ENCODE results near the gene TEF.
A peak's percentile ranks its signal among the peaks of the same experiment; 100 is the strongest.

Gene TEF

DNA sequence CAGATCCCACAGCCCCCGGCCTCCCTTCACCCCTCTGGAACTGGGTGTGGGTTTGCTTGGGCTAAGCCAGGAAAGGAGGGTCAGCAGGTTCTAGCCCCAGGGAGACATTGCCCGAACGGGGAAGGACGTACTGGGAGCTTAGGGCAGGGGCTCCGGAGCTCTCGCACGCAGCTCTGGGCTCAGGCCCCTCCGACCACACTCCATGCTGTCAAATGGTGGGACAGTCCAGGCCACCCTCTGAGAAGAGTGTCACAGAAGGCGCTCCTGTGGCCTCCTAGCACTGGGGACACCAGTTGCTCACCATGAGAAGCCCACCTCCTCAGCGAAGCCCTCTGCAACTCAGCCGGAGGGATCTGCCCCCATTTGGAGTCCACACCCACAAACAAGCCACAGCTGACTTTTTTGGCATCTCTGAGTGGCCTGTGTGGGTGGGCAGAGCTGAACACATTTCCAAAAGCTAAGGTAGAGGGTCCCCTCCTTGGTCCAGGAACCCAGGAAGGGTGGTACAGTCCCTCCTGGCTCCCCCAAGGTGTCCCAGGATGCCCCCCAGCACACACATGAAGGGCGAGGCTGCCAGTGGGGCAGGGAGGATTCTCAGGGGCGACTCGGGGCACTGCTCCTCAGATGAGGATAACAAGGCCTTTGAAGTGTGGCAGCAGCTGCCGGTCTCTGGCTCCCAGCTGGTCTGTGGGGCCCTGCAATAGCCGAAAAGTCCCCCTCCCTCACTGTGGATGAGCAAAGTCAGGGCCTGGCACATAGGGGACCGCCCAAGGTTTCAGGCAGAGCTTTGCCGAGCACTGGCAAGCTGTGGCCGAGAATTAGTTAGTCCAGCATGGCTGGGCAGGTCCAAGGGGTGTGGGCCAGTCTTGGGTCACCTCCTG lies 13.0 kb upstream of the TEF start:
- H3K27me3 ChIP-seq (ENCODE audit: control insufficient read depth, insufficient read depth, low read length): no peaks in the 10 kb centered on the region
- no peak overlapping the region for H3K9ac ChIP-seq (ENCODE audit: low read length)
- H3K4me1 ChIP-seq (ENCODE audit: control insufficient read depth, insufficient read depth, low read length): peaks cover 12% of the 10 kb centered on the region
- H3K36me3 ChIP-seq (ENCODE audit: control insufficient read depth, insufficient read depth, low read length): no peaks in the 10 kb centered on the region
- H3K27ac ChIP-seq (ENCODE audit: low read depth, low read length): peak overlapping the region; percentile 66
- H3K4me3 ChIP-seq (ENCODE audit: low read length): peak overlapping the region; percentile 75

DNA sequence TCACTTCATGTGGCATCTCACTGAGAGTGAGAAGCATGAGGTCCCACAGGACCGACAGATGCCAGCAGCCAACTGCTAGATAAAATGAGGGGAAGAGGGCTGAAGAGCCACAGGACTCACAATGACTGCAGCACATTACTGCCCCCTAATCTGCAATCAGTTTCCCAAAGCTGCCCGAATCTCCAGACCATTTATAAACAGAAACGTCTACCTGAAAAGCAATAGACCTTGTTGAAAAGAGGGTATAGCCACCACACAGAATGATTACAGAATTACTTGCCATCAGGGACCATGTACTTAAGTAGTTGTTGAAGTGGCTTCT lies 12.4 kb upstream of the TEF start:
- no peak overlapping the region for H3K9ac ChIP-seq (ENCODE audit: low read length)
- H3K27me3 ChIP-seq (ENCODE audit: control insufficient read depth, insufficient read depth, low read length): no peaks in the 10 kb centered on the region
- peak overlapping the region; percentile 75 for H3K4me3 ChIP-seq (ENCODE audit: low read length)
- H3K36me3 ChIP-seq (ENCODE audit: control insufficient read depth, insufficient read depth, low read length): no peaks in the 10 kb centered on the region
- H3K4me1 ChIP-seq (ENCODE audit: control insufficient read depth, insufficient read depth, low read length): peaks cover 12% of the 10 kb centered on the region
- no peak overlapping the region for H3K27ac ChIP-seq (ENCODE audit: low read depth, low read length)

DNA sequence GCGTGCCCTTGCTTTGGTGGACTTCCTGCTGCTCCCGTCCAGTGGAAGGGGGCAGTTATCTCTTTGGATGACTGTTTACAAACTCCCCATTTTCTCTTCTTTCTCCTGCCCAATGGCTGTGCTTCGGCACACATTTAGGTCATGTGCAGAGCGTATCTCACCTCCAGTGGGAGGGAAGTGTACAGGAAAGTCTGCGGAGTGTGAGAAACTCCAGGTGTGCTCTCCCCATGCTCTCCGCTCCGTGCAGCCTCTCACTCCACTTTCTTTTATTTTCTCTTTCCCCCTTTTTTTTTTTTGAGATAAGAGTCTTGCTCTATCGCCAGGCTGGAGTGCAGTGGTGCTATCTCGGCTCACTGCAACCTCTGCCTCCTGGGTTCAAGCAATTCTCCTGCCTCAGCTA lies 11.9 kb upstream of the TEF start:
- Histone ChIP-seq H3K36me3 (ENCODE audit: control insufficient read depth, insufficient read depth, low read length) (no peaks in the 10 kb centered on the region), H3K9ac (ENCODE audit: low read length) (no peak overlapping the region), H3K27me3 (ENCODE audit: control insufficient read depth, insufficient read depth, low read length) (no peaks in the 10 kb centered on the region), H3K4me1 (ENCODE audit: control insufficient read depth, insufficient read depth, low read length) (peaks cover 12% of the 10 kb centered on the region), H3K4me3 (ENCODE audit: low read length) (no peak overlapping the region), H3K27ac (ENCODE audit: low read depth, low read length) (no peak overlapping the region)

DNA sequence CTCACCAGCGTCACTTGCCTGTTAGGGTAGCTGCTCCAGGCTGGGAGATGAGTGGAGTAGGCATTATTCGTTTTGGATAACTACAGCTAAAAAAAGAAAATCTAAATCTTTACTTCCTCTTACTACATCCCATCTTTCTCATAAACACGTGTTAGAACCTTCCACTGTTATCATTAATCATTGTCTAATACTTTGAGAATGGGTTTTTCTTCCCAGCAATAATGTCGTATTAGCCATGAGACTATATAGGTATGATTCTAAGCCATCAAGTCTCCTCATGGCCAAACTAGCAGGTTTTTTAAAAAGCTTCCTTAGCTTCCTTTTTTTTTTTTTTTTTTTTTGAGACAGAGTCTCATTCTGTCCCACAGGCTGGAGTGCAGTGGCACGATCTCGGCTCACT lies 3.9 kb upstream of the TEF start:
- Histone ChIP-seq H3K4me1 (ENCODE audit: control insufficient read depth, insufficient read depth, low read length) (peaks cover 7% of the 10 kb centered on the region), H3K27me3 (ENCODE audit: control insufficient read depth, insufficient read depth, low read length) (no peaks in the 10 kb centered on the region), H3K9ac (ENCODE audit: low read length) (no peak overlapping the region), H3K36me3 (ENCODE audit: control insufficient read depth, insufficient read depth, low read length) (no peaks in the 10 kb centered on the region), H3K27ac (ENCODE audit: low read depth, low read length) (no peak overlapping the region), H3K4me3 (ENCODE audit: low read length) (no peak overlapping the region)

DNA sequence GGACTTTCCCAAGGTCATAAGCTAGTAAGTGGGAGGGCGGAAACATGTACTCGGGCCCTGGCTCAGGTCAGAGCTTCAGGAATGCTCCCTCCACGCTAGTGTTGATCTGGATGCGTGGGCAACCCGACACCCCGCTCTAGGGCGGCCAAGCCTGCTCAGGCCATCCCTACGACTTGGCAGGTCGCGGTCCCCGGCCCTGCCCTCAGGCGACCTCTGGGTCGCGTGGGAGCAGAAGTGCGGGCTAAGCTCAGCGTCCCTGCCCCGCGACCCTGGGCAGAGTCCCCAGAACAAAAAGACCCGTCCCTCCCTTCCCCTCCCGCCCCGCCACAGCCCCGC lies 781 bp upstream of the TEF start:
- Histone ChIP-seq H3K4me1 (ENCODE audit: control insufficient read depth, insufficient read depth, low read length) (peaks cover 15% of the 10 kb centered on the region), H3K9ac (ENCODE audit: low read length) (peak overlapping the region; percentile 70), H3K4me3 (ENCODE audit: low read length) (peak overlapping the region; percentile 89), H3K36me3 (ENCODE audit: control insufficient read depth, insufficient read depth, low read length) (peaks cover 5% of the 10 kb centered on the region), H3K27ac (ENCODE audit: low read depth, low read length) (peak overlapping the region; percentile 99), H3K27me3 (ENCODE audit: control insufficient read depth, insufficient read depth, low read length) (no peaks in the 10 kb centered on the region)

DNA sequence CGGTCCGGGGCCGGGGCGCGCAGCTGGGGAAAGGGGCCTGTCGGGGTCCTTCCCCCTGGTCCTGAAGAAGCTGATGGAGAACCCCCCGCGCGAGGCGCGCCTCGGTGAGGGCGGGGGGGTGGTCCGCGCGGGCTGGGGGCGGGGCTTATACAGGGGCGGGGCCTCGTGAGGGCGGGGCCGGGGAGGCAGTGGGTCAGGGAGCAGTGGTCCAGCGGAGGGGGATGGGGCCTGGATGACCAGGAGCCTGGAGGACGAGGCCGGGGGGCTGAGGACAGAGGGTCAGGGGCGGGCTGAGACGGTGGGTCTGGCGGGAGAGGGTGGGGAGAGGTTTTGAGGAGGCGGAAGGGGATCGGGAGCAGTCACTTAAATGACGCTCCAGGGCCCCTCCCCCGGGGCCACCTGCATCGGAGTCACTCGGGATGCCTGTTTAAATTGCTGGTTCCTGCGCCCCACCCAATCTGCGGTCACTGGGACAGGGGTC lies 396 bp downstream of the TEF start:
- Histone ChIP-seq H3K9ac (ENCODE audit: low read length) (peak overlapping the region; percentile 13), H3K36me3 (ENCODE audit: control insufficient read depth, insufficient read depth, low read length) (peaks cover 5% of the 10 kb centered on the region), H3K4me1 (ENCODE audit: control insufficient read depth, insufficient read depth, low read length) (peaks cover 15% of the 10 kb centered on the region), H3K27me3 (ENCODE audit: control insufficient read depth, insufficient read depth, low read length) (no peaks in the 10 kb centered on the region), H3K4me3 (ENCODE audit: low read length) (peak overlapping the region; percentile 62), H3K27ac (ENCODE audit: low read depth, low read length) (peak overlapping the region; percentile 99)

DNA sequence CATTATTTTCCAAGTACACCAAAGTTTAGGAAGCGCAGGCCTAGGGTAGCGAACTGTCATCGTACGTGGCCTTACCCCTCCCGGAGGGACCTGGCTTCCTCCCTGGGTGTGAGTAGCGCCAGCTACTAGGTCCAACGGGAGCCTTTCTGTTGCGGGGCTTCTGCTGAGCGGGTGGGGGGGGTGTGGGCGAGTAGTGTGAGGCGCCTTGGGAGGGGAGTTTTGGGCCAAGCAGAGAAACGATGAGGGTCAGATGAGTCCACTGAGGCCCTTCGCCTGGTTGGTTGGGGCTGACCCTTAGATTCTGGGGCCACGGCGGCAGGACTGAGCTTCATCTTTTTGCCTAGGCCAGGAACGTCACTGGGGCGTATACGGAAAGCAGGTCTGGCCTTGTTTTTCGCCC lies 868 bp downstream of the TEF start:
- Histone ChIP-seq H3K27ac (ENCODE audit: low read depth, low read length) (peak overlapping the region; percentile 99), H3K9ac (ENCODE audit: low read length) (peak overlapping the region; percentile 13), H3K36me3 (ENCODE audit: control insufficient read depth, insufficient read depth, low read length) (peaks cover 10% of the 10 kb centered on the region), H3K4me1 (ENCODE audit: control insufficient read depth, insufficient read depth, low read length) (peaks cover 15% of the 10 kb centered on the region), H3K27me3 (ENCODE audit: control insufficient read depth, insufficient read depth, low read length) (no peaks in the 10 kb centered on the region), H3K4me3 (ENCODE audit: low read length) (peak overlapping the region; percentile 62)

DNA sequence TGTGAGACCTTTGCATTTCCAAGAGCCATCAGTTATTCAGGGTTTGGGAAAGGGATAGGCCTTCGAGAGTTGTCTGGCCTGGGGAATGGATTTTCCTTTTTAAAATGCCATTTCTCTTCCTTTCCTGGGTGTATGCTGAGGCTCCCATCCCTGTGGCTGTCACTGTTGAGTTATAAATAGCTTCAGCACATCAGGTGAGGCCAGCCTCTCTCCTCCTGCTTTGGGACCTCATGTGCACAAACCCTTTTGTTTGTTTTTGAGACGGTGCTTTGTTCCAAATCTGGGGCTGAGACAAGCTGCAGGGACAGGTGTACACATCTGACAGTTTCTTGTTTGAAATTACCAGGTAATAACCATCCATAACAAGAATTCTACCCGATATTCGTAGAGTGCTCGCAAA lies 1.3 kb downstream of the TEF start:
- Histone ChIP-seq H3K9ac (ENCODE audit: low read length) (no peak overlapping the region), H3K36me3 (ENCODE audit: control insufficient read depth, insufficient read depth, low read length) (peaks cover 12% of the 10 kb centered on the region), H3K4me1 (ENCODE audit: control insufficient read depth, insufficient read depth, low read length) (peaks cover 15% of the 10 kb centered on the region), H3K27me3 (ENCODE audit: control insufficient read depth, insufficient read depth, low read length) (no peaks in the 10 kb centered on the region), H3K27ac (ENCODE audit: low read depth, low read length) (peak overlapping the region; percentile 42), H3K4me3 (ENCODE audit: low read length) (peak overlapping the region; percentile 62)

DNA sequence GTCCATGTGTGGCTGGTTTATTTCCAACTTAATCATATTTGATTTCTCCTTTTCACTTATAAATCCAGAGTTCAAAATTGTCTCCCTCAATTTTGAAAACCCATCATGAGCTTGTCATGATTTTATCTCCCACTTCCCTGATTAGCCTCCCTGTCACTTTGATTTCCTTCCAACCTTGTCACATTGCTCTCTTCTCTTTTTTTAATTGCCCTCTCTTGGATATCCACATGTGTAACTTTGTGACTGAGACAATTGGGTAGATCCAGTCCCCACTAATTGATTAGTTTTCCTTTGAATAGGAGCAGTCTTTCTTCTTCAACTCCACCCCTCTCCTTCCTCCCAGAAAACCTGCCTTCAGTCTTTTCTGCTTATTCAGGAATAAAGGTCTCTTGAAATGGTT lies 2.4 kb downstream of the TEF start:
- H3K36me3 ChIP-seq (ENCODE audit: control insufficient read depth, insufficient read depth, low read length): peaks cover 12% of the 10 kb centered on the region
- H3K4me1 ChIP-seq (ENCODE audit: control insufficient read depth, insufficient read depth, low read length): peaks cover 15% of the 10 kb centered on the region
- no peak overlapping the region for H3K9ac ChIP-seq (ENCODE audit: low read length)
- H3K4me3 ChIP-seq (ENCODE audit: low read length): no peak overlapping the region
- no peak overlapping the region for H3K27ac ChIP-seq (ENCODE audit: low read depth, low read length)
- no peaks in the 10 kb centered on the region for H3K27me3 ChIP-seq (ENCODE audit: control insufficient read depth, insufficient read depth, low read length)

DNA sequence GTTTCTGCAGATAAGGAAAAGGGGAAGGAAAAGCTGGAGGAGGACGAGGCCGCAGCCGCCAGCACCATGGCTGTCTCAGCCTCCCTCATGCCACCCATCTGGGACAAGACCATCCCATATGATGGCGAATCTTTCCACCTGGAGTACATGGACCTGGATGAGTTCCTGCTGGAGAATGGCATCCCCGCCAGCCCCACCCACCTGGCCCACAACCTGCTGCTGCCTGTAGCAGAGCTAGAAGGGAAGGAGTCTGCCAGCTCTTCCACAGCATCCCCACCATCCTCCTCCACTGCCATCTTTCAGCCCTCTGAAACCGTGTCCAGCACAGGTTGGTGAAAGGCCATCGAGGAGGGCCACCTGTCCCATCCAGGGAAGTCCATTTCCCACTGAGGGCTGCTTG lies 5.6 kb downstream of the TEF start:
- H3K4me3 ChIP-seq (ENCODE audit: low read length): no peak overlapping the region
- no peak overlapping the region for H3K27ac ChIP-seq (ENCODE audit: low read depth, low read length)
- H3K27me3 ChIP-seq (ENCODE audit: control insufficient read depth, insufficient read depth, low read length): no peaks in the 10 kb centered on the region
- H3K4me1 ChIP-seq (ENCODE audit: control insufficient read depth, insufficient read depth, low read length): peaks cover 9% of the 10 kb centered on the region
- peaks cover 13% of the 10 kb centered on the region for H3K36me3 ChIP-seq (ENCODE audit: control insufficient read depth, insufficient read depth, low read length)
- H3K9ac ChIP-seq (ENCODE audit: low read length): no peak overlapping the region

DNA sequence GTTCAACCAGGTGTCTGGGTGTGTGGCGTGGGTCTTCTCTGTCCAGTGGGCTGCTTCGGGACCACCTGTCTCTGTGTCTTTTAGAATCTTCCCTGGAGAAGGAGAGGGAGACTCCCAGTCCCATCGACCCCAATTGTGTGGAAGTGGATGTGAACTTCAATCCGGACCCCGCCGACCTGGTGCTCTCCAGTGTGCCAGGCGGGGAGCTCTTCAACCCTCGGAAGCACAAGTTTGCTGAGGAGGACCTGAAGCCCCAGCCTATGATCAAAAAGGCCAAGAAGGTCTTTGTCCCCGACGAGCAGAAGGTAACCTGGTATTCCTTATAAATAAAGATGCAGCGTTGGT lies 12.2 kb downstream of the TEF start:
- Histone ChIP-seq H3K27ac (ENCODE audit: low read depth, low read length) (no peak overlapping the region), H3K4me1 (ENCODE audit: control insufficient read depth, insufficient read depth, low read length) (no peaks in the 10 kb centered on the region), H3K27me3 (ENCODE audit: control insufficient read depth, insufficient read depth, low read length) (no peaks in the 10 kb centered on the region), H3K4me3 (ENCODE audit: low read length) (no peak overlapping the region), H3K9ac (ENCODE audit: low read length) (no peak overlapping the region), H3K36me3 (ENCODE audit: control insufficient read depth, insufficient read depth, low read length) (peaks cover 44% of the 10 kb centered on the region)

DNA sequence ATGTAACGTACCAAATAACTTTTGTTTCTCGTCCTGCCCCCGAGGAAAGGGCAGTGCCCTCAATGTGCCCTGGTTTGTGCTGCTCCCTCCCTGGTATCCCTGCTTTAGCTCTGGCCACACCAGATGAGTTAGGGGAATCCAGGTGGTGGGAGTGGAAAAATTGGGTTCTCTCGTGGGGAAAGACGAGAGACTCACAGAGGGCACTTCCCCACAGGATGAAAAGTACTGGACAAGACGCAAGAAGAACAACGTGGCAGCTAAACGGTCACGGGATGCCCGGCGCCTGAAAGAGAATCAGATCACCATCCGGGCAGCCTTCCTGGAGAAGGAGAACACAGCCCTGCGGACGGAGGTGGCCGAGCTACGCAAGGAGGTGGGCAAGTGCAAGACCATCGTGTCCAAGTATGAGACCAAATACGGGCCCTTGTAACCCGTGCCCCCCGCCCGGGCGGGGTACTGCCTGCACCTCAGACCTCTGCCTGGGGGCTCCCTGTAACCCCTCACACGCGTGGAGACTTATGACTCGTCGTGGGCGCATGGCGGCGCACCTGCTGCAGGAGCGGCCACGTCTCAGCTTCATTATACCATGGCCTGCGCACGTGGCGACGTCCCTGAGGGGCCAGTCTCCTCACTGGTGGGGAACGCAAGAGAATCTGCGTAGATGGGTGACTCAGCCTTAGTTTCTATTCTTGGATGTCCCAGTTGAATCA lies 13.9 kb downstream of the TEF start:
- Histone ChIP-seq H3K36me3 (ENCODE audit: control insufficient read depth, insufficient read depth, low read length) (peaks cover 42% of the 10 kb centered on the region), H3K27ac (ENCODE audit: low read depth, low read length) (no peak overlapping the region), H3K4me1 (ENCODE audit: control insufficient read depth, insufficient read depth, low read length) (no peaks in the 10 kb centered on the region), H3K9ac (ENCODE audit: low read length) (no peak overlapping the region), H3K4me3 (ENCODE audit: low read length) (no peak overlapping the region), H3K27me3 (ENCODE audit: control insufficient read depth, insufficient read depth, low read length) (no peaks in the 10 kb centered on the region)

Measured in rectal smooth muscle tissue (tissue), 1 donor.